Testis (tissue), 3 donors: ENCODE measurements around the gene KRTAP2-1. TPM values are rescaled to one million over a fixed set of nuclear protein-coding genes. Genes with fewer than 3 reads are reported as not detected.
"Not testable (repeated sequence)": the region's sequence is repeated elsewhere in the genome, so short reads cannot be mapped to it uniquely, and the experiment has no call there.

Source experiments
- DNase-seq: peaks from one replicate; pipeline ENCODE4 v3.0.0-alpha.2; 2019
- H3K27ac ChIP-seq, 2 donors: fragments of 200-600 bp; sonication (generic); one replicate each; pipeline ENCODE4 v1.5.1; 2019
- H3K27me3 ChIP-seq: fragments of 200-600 bp; sonication (generic); one replicate; pipeline ENCODE4 v1.5.1; 2019
- H3K36me3 ChIP-seq: fragments of 200-600 bp; sonication (generic); one replicate; pipeline ENCODE4 v1.5.1; 2017; ENCODE audit warnings: low read depth; ENCODE audit errors: missing control alignments
- H3K4me1 ChIP-seq: fragments of 200-600 bp; sonication (generic); one replicate; pipeline ENCODE4 v1.5.1; 2019
- H3K4me3 ChIP-seq, 2 donors: fragments of 200-600 bp; sonication (generic); one replicate each; pipeline ENCODE4 v1.5.1; 2017 to 2019
- H3K9me3 ChIP-seq: fragments of 200-600 bp; sonication (generic); one replicate; pipeline ENCODE4 v1.5.1; 2017
- POLR2A ChIP-seq: fragments of 450-650 bp; IDR thresholded peaks from one replicate; pipeline ENCODE4 v1.6.1; 2017; ENCODE audit warnings: antibody characterized with exemption, mild to moderate bottlenecking, moderate library complexity
- WGBS, 2 donors: methylation state at CpG; one replicate each; pipeline ENCODE4 v1.1.5; 2018; 5-methylcytosine and 5-hydroxymethylcytosine counted together
- intact Hi-C: fragments of 100-400 bp; cut with DNase I; formaldehyde crosslinking; loops from one replicate; pipeline ENCODE4 v1.15.1; 2023; ENCODE audit warnings: low total_unique reads
- polyA plus RNA-seq: library from polyadenylated mRNA; stranded (reverse); fragments of 350-450 nt; fragmentation: Illumina TruSeq; extraction: RNeasy Lipid Tissue Mini Kit (QIAGEN cat#74804); gene quantifications from one replicate; pipeline ENCODE4 v1.2.3, GENCODE V29; 2014; ENCODE audit warnings: low read depth, low replicate concordance; ENCODE audit not compliant: insufficient read depth
- total RNA-seq, 2 donors: library from RNA; depleted of rRNA; stranded (reverse); fragments of >200 nt; gene quantifications; one replicate each; pipeline ENCODE4 v1.2.3, GENCODE V29; 2016
- TF ChIP-seq, protein P1 (sequence below), 3 experiments: fragments of 450-650 bp in 2 of 3; fragments of 200-600 bp in 1 of 3; sonication (generic) in 1 of 3; IDR thresholded peaks; one replicate each; pipeline ENCODE4 v1.5.1; 2016 to 2019; ENCODE audit warnings: antibody characterized with exemption in 3 of 3, mild to moderate bottlenecking in 2 of 3, moderate library complexity in 1 of 3

The KRTAP2-1 gene
- total and polyA plus RNA-seq, 3 donors from 2014 or later, result not detected

DNA sequence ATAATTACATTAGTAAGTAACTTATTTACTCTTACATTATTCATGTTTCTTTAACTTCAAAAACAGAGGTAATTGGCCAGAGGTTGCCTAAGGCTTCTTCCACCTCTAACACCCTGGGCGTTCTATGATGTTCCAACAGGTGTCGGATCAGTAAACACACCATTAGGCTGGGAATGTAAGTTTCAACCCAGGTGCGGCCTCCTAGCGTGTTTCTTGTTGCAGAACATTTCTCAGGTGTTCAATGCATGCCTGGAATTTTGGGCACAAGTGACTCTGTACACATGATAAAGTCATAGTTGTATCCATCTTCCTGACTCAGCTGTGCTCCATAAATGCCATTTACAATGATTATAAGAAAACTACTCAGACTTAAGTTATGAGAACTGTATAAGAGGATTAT, 6.9 kb upstream of the KRTAP2-1 start:
- DNase-seq, result no peak
- 90 to 96% methylated on average over 4 of the region's 4 CpGs for WGBS, 2 donors
- no peaks in the 10 kb centered on the region for H3K4me1 ChIP-seq
- H3K27me3 ChIP-seq, result no peaks in the 10 kb centered on the region
- H3K4me3 ChIP-seq, result no peak overlapping the region
- no peaks in the 10 kb centered on the region for H3K9me3 ChIP-seq
- TF ChIP-seq, protein P1, sequence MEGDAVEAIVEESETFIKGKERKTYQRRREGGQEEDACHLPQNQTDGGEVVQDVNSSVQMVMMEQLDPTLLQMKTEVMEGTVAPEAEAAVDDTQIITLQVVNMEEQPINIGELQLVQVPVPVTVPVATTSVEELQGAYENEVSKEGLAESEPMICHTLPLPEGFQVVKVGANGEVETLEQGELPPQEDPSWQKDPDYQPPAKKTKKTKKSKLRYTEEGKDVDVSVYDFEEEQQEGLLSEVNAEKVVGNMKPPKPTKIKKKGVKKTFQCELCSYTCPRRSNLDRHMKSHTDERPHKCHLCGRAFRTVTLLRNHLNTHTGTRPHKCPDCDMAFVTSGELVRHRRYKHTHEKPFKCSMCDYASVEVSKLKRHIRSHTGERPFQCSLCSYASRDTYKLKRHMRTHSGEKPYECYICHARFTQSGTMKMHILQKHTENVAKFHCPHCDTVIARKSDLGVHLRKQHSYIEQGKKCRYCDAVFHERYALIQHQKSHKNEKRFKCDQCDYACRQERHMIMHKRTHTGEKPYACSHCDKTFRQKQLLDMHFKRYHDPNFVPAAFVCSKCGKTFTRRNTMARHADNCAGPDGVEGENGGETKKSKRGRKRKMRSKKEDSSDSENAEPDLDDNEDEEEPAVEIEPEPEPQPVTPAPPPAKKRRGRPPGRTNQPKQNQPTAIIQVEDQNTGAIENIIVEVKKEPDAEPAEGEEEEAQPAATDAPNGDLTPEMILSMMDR (IDR thresholded peaks at IDR 0.05), result no peak
- no peak for TF ChIP-seq POLR2A
- no peak overlapping the region for H3K27ac ChIP-seq
- intact Hi-C loops, result no loop called here
- no peaks in the 10 kb centered on the region for H3K36me3 ChIP-seq

DNA sequence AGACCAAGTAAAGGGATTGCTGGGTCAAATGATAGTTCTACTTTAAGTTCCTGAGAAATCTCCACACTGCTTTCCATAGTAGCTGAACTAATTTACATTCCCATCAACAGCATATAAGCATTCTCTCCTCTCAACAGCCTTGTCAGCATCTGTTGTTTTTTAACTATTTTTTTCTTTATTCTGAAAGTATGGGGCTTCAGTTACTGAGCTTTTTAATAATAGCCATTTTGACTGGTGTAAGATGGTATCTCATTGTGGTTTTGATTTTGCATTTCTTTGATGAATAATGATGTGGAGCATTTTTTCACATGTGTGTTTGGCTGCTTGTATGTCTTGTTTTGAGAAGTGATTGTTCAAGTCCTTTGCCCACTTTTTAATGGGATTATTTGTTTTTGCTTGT, 5.5 kb upstream of the KRTAP2-1 start:
- no peaks in the 10 kb centered on the region for H3K36me3 ChIP-seq
- H3K27me3 ChIP-seq, result no peaks in the 10 kb centered on the region
- H3K27ac ChIP-seq, result no peak overlapping the region
- DNase-seq, result no peak
- H3K4me1 ChIP-seq, result no peaks in the 10 kb centered on the region
- no peaks in the 10 kb centered on the region for H3K9me3 ChIP-seq
- H3K4me3 ChIP-seq, result no peak overlapping the region
- TF ChIP-seq POLR2A, result no peak
- TF ChIP-seq, protein P1 (IDR thresholded peaks at IDR 0.05), result no peak
- intact Hi-C loops, result no loop called here

DNA sequence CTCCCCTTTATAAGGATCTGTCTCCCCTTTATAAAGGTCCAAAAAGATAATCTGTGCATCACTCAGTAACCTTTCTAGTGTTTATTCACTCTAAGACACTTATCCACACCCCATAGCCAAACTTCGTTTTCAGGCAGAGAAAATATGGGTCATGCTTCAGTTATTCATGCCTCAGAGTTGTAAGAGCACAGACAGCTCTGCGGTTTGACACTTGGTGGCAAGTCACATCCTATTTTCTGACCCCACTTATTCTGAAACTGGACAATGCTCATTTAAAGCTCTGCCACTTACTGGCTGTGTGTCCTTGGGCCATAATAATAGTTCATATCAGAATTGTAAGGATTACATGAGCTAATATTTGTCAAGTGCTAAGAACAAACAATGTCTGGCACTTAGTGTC, 2.0 kb upstream of the KRTAP2-1 start:
- Histone ChIP-seq H3K36me3 (no peaks in the 10 kb centered on the region), H3K4me3 (no peak overlapping the region), H3K4me1 (no peaks in the 10 kb centered on the region), H3K9me3 (no peaks in the 10 kb centered on the region), H3K27me3 (no peaks in the 10 kb centered on the region), H3K27ac (no peak overlapping the region)
- 53 to 71% methylated on average over 2 of the region's 2 CpGs for WGBS, 2 donors
- TF ChIP-seq, protein P1 (IDR thresholded peaks at IDR 0.05), result no peak
- TF ChIP-seq POLR2A, result no peak
- intact Hi-C loops, result no loop called here
- no peak for DNase-seq

GRCh38 chr17:41048441-41048840, 1.3 kb upstream of the KRTAP2-1 start:
- 60 to 66% methylated on average over 7 of the region's 7 CpGs for WGBS, 2 donors
- H3K27ac ChIP-seq, result no peak overlapping the region
- H3K4me3 ChIP-seq, result no peak overlapping the region
- H3K27me3 ChIP-seq, result no peaks in the 10 kb centered on the region
- intact Hi-C loops, result no loop called here
- no peak for DNase-seq
- no peaks in the 10 kb centered on the region for H3K36me3 ChIP-seq
- no peak for TF ChIP-seq POLR2A
- TF ChIP-seq, protein P1 (IDR thresholded peaks at IDR 0.05), result no peak
- no peaks in the 10 kb centered on the region for H3K9me3 ChIP-seq
- no peaks in the 10 kb centered on the region for H3K4me1 ChIP-seq

DNA sequence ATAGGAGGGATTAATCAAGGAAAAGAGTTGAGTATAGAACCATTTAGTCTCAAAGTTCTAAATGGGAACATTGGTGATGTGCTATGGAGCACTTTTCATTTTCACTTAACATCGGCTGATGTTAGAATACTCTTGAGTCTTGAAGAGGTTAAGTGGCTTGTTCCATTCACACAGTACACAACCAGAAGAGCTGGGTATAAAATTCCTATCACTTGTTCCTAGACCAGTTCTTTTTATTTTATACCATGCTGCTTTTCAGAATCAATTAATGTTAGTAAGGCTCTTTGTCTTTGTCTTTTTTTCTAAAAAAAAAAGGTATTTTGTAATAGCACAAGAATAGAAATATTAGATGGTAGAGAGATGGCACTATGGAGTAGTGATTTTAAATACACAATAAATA, 4.2 kb downstream of the KRTAP2-1 start:
- no peak for TF ChIP-seq POLR2A
- TF ChIP-seq, protein P1 (IDR thresholded peaks at IDR 0.05), result no peak
- no peaks in the 10 kb centered on the region for H3K4me1 ChIP-seq
- H3K27me3 ChIP-seq, result no peaks in the 10 kb centered on the region
- H3K4me3 ChIP-seq, result no peak overlapping the region
- no peaks in the 10 kb centered on the region for H3K9me3 ChIP-seq
- no peaks in the 10 kb centered on the region for H3K36me3 ChIP-seq
- intact Hi-C loops, result no loop called here
- 100% methylated on average over 1 of the region's 1 CpG for WGBS, 2 donors
- no peak overlapping the region for H3K27ac ChIP-seq
- no peak for DNase-seq

GRCh38 chr17:41040783-41041571, 6.1 kb downstream of the KRTAP2-1 start, which contains the start of gene KRTAP1-1:
Gene KRTAP1-1, minus strand, starts transcription at chr17:41041450. Its CDS starts 53 bp downstream, at chr17:41041397.
- DNase-seq, H3K9me3 ChIP-seq, H3K27ac ChIP-seq, intact Hi-C loops, H3K4me3 ChIP-seq, H3K27me3 ChIP-seq, H3K4me1 ChIP-seq, H3K36me3 ChIP-seq: not testable (repeated sequence)
- WGBS, 2 donors, result 63 to 85% methylated on average over 2 to 11 of the region's 14 CpGs
